Thyroid gland (tissue), 4 donors: ENCODE measurements around the gene ABCC6.
"Not testable (repeated sequence)": the region's sequence is repeated elsewhere in the genome, so short reads cannot be mapped to it uniquely, and the experiment has no call there.

Experiments used
- CTCF ChIP-seq, 6 experiments: fragments of 200-600 bp in 3 of 6; fragments of 450-650 bp in 3 of 6; sonication (generic) in 3 of 6; IDR thresholded peaks; one replicate each; pipeline ENCODE4 v1.5.1; 2016 to 2019; ENCODE audit warnings: antibody characterized with exemption in 6 of 6, mild to moderate bottlenecking in 2 of 6, inconsistent platforms in 1 of 6, moderate library complexity in 1 of 6
- POLR2A ChIP-seq, 2 donors: fragments of 450-650 bp; IDR thresholded peaks; one replicate each; pipeline ENCODE4 v1.6.1; 2017; ENCODE audit warnings: antibody characterized with exemption in 2 of 2, mild to moderate bottlenecking in 2 of 2, moderate library complexity in 1 of 2

- TF ChIP-seq CTCF, POLR2A (IDR thresholded peaks at IDR 0.05): not testable (repeated sequence)
These were observed 9.4 kb upstream of the ABCC6 start for GRCh38 chr16:16232692-16233061.
